ENCODE results near the gene NEK7.

DNA sequence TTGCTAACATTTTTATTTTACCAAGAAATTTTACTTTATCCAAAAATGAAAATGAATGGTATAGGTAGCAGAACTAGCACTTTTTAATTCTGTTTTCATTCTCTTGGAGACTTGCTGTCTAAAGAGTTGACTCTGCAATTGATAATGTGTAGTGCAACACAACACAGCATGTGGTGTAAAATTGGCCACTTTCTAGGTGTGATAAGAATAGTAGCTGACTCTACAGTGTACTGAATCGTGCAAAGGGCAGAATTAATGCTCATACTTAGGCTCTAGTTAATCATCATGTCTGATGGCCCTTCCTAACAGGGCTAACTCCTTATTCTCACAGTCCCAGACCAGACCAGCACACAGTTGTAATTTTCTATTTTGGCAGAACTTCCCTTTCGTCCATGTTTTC is 140.5 kb downstream of the NEK7 start:
- TF ChIP-seq, protein P1, sequence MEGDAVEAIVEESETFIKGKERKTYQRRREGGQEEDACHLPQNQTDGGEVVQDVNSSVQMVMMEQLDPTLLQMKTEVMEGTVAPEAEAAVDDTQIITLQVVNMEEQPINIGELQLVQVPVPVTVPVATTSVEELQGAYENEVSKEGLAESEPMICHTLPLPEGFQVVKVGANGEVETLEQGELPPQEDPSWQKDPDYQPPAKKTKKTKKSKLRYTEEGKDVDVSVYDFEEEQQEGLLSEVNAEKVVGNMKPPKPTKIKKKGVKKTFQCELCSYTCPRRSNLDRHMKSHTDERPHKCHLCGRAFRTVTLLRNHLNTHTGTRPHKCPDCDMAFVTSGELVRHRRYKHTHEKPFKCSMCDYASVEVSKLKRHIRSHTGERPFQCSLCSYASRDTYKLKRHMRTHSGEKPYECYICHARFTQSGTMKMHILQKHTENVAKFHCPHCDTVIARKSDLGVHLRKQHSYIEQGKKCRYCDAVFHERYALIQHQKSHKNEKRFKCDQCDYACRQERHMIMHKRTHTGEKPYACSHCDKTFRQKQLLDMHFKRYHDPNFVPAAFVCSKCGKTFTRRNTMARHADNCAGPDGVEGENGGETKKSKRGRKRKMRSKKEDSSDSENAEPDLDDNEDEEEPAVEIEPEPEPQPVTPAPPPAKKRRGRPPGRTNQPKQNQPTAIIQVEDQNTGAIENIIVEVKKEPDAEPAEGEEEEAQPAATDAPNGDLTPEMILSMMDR (IDR thresholded peaks at IDR 0.05) = no peak
- no peak for TF ChIP-seq POLR2A (IDR thresholded peaks at IDR 0.05)

Measured in lower leg skin (tissue), 3 donors.